Cardiac fibroblast (primary cell): ENCODE measurements around the gene KAT8.
A peak's percentile ranks its signal among the peaks of the same experiment; 100 is the strongest.
"Not testable (repeated sequence)": the region's sequence is repeated elsewhere in the genome, so short reads cannot be mapped to it uniquely, and the experiment has no call there.

ENCODE experiments used
- DNase-seq, 2 donors: peaks; one replicate each; pipeline versions ENCODE4 v3.0.0 to v3.0.0-alpha.2; 2010; ENCODE audit warnings: low read depth in 2 of 2
- H3K4me3 ChIP-seq, 2 donors: replicated peaks in 1 of 2; 1 replicate in 1 of 2; 2 replicates in 1 of 2; pipeline ENCODE4 v1.5.1; 2011; ENCODE audit warnings: low read depth in 2 of 2, low read length in 2 of 2, mild to moderate bottlenecking in 2 of 2, moderate library complexity in 1 of 2
- TF ChIP-seq, protein P1 (sequence below): IDR thresholded peaks from one replicate; pipeline ENCODE4 v1.5.1; 2011; ENCODE audit warnings: low read depth, mild to moderate bottlenecking, low read length, inconsistent platforms

KAT8 gene

DNA sequence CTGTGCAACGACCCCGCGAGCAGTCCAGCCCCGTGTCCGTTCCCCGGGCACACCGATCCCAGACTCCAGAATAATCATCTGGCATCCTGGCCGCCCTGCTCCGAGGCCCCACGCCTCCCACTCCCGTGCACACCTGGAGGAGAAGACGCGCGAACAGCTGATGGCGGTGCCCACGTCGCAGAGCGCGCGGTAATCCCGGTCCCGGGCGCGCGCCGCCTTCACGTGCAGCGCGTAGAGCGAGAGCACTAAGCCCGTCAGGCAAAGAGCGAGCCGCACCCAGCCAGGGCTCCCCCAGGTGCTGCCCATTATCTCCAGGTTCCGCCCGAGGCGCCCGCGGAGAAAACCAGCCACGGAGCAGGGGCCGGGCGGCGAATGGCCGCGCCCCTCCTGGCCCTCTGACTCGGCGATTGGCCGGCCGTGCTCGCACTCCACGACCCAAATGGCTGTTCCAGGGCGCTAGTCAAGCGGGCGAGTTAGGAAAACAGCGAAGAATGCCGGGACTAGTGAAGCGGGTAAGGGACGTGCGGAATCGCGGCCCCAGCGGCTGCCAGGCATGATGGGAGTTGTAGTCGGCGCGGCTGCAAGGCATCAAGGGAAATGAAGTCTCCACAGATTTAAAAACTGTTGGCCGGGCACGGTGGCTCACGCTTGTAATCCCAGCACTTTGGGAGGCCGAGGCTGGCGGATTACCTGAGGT is 22.9 kb upstream of the KAT8 start, which contains the start of gene VKORC1:
Gene VKORC1, minus strand, starts transcription at position 374 of the 697 bp plus-strand sequence. Its CDS starts 68 bp downstream, at position 306.
- TF ChIP-seq, protein P1, sequence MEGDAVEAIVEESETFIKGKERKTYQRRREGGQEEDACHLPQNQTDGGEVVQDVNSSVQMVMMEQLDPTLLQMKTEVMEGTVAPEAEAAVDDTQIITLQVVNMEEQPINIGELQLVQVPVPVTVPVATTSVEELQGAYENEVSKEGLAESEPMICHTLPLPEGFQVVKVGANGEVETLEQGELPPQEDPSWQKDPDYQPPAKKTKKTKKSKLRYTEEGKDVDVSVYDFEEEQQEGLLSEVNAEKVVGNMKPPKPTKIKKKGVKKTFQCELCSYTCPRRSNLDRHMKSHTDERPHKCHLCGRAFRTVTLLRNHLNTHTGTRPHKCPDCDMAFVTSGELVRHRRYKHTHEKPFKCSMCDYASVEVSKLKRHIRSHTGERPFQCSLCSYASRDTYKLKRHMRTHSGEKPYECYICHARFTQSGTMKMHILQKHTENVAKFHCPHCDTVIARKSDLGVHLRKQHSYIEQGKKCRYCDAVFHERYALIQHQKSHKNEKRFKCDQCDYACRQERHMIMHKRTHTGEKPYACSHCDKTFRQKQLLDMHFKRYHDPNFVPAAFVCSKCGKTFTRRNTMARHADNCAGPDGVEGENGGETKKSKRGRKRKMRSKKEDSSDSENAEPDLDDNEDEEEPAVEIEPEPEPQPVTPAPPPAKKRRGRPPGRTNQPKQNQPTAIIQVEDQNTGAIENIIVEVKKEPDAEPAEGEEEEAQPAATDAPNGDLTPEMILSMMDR: no peak
- H3K4me3 ChIP-seq: peak within 1 kb of the TSS; percentile 75 to 99
- DNase-seq: peak; percentile 98 to 99

GRCh38 chr16:31099860-31100638 is 17.4 kb upstream of the KAT8 start:
- DNase-seq: peak in 1 of 2 donors; percentile 77
- TF ChIP-seq, protein P1: no peak
- H3K4me3 ChIP-seq: no peak overlapping the region

DNA sequence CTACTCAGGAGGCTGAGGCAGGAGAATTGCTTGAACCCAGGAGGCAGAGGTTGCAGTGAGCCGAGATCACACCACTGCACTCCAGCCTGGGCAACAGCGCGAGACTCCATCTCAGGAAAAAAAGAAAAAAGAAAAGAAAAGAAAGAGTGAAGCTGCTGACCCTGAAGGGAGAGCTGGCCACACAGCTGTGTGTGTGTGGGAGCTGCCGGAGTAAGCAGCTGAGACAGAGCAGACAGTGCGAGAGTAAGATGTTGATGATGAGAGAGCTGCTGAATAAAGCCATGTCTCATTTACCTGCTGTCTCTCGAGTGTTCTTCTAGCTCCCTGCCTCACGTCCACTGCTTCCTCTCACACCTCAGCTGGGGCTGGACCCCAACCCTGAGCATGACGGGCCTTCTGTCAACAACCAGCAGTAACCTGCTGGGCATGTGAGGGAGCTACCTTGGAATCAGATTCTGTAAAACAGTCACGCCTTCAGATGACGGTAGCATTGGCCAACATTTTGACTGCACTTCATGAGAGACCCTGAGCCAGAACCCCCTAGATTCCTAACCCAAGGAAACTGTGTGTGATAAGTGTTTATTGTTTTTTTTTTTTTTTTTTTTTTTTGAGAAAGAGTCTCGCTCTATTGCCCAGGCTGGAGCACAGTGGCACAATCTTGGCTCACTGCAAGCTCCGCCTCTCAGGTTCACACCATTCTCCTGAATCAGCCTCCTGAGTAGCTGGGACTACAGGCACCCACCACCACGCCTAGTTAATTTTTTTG is 16.4 kb upstream of the KAT8 start:
- H3K4me3 ChIP-seq, DNase-seq: not testable (repeated sequence)

- DNase-seq: peak; percentile 66 to 71
- no peak overlapping the region for H3K4me3 ChIP-seq
- TF ChIP-seq, protein P1: peak; percentile 82
Measured at GRCh38 chr16:31105677-31106213, 11.7 kb upstream of the KAT8 start.

DNA sequence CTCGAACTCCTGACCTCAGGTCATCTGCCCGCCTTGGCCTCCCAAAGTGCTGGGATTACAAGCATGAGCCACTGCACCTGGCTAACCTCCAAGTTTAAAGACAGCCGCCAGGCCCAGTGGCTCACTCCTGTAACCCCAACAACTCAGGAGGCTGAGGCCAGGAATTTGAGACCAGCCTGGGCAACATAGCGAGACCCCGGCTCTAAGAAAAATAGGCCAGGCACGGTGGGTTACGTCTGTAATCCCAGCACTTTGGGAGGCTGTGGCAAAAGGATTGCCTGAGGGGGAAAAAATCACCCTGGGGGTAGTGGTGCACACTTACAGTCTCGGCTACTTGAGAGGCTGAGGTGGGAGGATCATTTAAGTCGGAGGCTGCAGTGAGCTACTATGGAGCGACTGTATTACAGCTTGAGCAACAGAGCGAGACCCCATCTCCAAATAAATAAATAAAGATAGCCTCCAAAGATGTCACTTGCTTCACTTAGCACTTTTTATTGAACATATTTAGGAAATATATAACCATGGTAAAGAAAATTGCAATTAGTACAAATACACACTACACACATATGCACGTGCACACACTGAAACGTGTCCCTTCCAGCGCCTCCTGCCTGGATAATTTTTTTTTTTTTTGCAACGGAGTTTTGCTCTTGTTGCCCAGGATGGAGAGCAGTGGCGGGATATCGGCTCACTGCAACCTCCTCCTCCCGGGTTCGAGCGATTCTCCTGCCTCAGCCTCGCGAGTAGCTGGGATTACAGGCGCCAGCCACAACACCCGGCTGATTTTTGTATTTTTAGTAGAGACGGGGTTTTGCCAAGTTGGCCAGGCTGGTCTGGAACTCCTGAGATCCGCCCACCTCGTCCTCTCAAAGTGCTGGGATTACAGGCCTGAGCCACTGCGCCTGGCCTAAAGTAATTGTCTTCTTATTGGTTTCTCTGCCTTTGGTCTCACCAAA is 10.7 kb upstream of the KAT8 start:
- TF ChIP-seq, protein P1: no peak
- no peak for DNase-seq
- H3K4me3 ChIP-seq: no peak overlapping the region

DNA sequence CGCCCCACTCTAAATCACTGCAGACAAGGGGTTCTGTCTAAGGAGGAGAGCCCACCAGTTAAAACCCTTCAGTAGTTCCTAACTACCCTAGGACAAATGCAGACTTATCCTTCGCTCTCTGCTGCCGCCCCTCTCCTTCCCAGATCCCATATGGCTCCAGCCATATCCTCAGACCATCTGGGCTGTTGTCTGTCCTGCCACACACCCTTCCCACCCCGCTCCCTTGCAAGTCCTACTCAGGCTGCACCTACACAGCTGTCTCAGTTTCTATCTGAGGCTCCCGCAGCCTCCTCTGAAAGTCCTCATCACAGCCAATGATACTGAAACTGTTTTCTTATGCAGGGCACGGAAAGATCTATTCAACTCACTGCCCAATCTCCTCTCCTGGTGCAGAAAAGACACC is 10.0 kb upstream of the KAT8 start:
- no peak overlapping the region for H3K4me3 ChIP-seq
- TF ChIP-seq, protein P1: no peak
- no peak for DNase-seq
